Activated CD4-positive, alpha-beta T cell treated with anti-CD3 and anti-CD28 coated beads, Interleukin-2, amount 50 U/mL, for 24 hours (primary cell): ENCODE data around the gene ADSS2.

Source experiments
- DNase-seq, 2 donors: peaks; one replicate each; pipeline ENCODE4 v3.0.0-alpha.2; 2020; ENCODE audit warnings: low read depth in 1 of 2, low spot score in 1 of 2

ADSS2 gene

GRCh38 chr1:244447024-244447423, 4.7 kb downstream of the ADSS2 start:
- DNase-seq = no peak

GRCh38 chr1:244445320-244446181, 6.2 kb downstream of the ADSS2 start:
- DNase-seq = no peak

- no peak for DNase-seq
These were observed 6.9 kb downstream of the ADSS2 start for GRCh38 chr1:244444854-244445253.

- DNase-seq = no peak
These were observed 8.9 kb downstream of the ADSS2 start for GRCh38 chr1:244442850-244443249.

- DNase-seq = no peak
These were observed 12.2 kb downstream of the ADSS2 start for GRCh38 chr1:244439391-244440032.

DNA sequence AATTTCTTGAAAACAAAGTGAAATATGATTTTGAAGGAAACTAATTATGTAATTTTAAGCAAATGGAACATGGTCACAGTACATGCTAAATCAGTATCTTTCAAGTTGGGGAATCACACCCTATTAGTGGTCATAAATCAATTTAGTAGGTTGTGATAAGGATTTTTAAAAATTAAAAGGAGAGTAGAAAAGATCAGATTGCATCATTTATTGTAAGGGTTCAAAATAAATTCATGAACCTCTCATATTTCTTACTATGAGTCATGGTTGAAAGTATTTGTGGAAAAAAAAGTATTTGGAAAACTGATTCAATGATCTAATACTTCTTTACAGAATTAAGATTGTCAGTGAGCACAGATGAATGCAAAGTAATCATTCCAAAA, 14.6 kb downstream of the ADSS2 start:
- DNase-seq = no peak

- no peak for DNase-seq
These were observed 15.2 kb downstream of the ADSS2 start for GRCh38 chr1:244436336-244437085.

GRCh38 chr1:244435562-244436205, 16.0 kb downstream of the ADSS2 start:
- DNase-seq = peak in 1 of 2 donors; percentile 17

DNA sequence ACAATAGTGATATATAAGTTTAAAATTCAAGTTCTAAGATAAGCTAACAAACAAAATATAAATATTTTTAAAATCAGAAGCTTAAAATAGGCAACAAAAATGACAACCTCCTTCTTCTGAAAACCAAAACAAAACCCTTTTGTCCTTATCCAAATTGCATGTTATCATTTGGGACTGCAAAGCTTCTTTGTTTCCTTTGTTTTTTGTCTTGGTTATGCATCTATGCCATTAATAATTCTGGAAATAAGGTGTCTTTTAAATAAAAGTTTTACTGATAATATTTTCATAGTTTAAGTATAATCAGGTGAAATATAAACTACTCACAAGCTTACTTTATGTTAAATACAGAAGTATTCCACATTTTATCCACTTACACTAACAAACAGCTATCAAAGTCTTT, 20.5 kb downstream of the ADSS2 start:
- no peak for DNase-seq

GRCh38 chr1:244429818-244430217, 21.9 kb downstream of the ADSS2 start:
- no peak for DNase-seq

- DNase-seq = no peak
These were observed 24.1 kb downstream of the ADSS2 start for GRCh38 chr1:244427647-244428046.

DNA sequence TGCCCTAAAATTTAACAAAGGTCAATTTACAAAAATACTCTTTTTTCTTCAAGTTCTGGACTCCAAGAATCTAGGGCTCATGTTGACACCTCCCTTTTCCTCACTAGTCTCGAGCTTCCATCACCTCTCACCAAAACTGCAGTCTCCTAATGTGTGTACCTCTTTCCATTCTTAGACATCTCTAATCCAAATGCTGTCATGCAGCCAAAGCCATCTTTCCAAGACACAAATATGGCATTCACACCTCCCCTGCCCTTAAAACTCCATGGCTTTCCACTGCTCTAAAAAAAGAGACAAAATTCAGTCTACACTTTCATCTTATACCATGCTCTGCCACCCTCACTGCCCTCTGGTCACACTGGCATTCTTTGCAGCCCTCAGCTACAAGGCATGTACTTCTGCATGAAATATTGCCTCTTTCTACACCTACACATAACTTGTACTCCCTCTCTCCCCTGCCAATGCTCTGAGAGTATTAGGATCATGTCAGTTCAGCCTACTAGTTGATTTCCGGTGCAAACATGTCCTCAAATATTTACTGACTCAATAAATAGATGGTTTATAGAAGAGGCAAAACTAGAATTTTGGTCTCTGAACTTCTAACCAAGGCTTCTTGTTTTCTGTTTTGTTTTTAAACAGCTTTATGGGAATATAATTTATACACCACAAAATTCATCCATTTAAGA, 26.9 kb downstream of the ADSS2 start:
- DNase-seq = no peak

- no peak for DNase-seq
These were observed 29.5 kb downstream of the ADSS2 start for GRCh38 chr1:244422174-244422573.

- no peak for DNase-seq
These were observed 32.7 kb downstream of the ADSS2 start for GRCh38 chr1:244419024-244419423.

- DNase-seq = no peak
These were observed 37.2 kb downstream of the ADSS2 start for GRCh38 chr1:244414543-244414942.

- no peak for DNase-seq
These were observed 38.0 kb downstream of the ADSS2 start for GRCh38 chr1:244413736-244414135.

- DNase-seq = no peak
These were observed 39.5 kb downstream of the ADSS2 start for GRCh38 chr1:244412176-244412575.

DNA sequence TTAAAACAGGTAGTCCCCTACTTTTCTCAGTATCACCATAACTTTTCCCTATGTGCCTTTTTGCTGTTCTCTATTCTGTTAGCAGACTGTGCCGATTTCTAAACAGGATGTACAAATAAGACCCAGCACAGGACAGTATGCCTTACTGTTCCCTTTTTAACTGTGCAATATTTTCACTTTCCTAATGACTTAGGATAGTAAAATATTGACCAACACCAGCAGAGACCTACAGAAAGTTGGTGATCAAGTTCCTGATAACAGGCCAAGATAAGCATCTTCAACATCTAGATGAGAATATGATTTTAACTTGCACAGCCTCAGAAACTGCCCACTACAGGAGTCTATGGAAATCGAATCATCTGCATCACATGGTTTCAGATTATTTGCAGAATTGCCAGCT, 42.0 kb downstream of the ADSS2 start:
- no peak for DNase-seq

- no peak for DNase-seq
These were observed 45.4 kb downstream of the ADSS2 start for GRCh38 chr1:244406337-244406736.

DNA sequence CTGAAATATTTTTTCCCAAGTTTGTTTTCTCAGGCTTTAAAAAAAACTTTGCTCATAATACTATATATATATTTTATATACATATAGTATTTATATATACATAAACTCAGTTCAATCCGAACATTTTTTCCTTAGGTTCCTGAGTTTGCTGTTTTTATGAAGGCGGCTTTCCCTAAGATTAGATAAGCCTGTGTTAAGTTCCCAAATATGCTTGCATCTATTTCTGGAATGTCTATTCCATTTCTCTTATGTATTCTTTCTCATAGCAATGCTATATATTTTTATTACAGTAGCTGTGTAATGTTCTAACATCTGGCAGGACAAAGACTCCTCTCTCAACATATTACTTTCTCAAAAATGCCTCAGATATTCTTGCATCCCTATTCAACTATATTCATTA, 45.9 kb downstream of the ADSS2 start:
- no peak for DNase-seq

DNA sequence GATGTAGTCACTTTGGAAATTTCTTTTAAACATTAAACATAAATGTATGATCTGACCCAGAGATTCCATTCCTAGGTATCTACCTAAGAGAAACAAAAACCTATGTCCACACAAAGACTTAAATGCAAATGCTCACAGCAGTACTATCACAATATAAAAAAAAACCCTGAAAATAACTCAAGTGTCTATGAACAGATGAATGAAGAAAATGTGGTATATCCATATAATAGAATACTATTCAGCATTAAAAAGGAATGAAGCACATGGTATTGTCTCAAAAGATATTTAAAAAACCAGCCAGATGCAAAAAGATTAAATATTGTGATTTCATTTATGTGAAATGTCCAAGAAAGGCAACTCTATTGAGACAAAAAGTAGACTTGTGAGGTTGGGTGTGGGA, 48.3 kb downstream of the ADSS2 start:
- DNase-seq = no peak
